Uterus (tissue), 4 donors: Measurements from ENCODE around the gene ADRA2C. TPM values are rescaled to one million over a fixed set of nuclear protein-coding genes. Genes with fewer than 3 reads are reported as not detected.

Experiments used
- DNase-seq, 2 donors: peaks; one replicate each; pipeline ENCODE4 v3.0.0-alpha.2; 2019 to 2020
- H3K27ac ChIP-seq, 2 donors: fragments of 200-600 bp; sonication (generic); 1 replicate in 1 of 2; 2 replicates in 1 of 2; pipeline ENCODE4 v1.5.1; 2016 to 2018
- H3K27me3 ChIP-seq, 2 donors: fragments of 200-600 bp; sonication (generic); one replicate each; pipeline ENCODE4 v1.5.1; 2018 to 2019; ENCODE audit warnings: control low read depth in 1 of 2
- H3K36me3 ChIP-seq, 2 donors: fragments of 200-600 bp; sonication (generic); one replicate each; pipeline ENCODE4 v1.5.1; 2019; ENCODE audit warnings: control low read depth in 1 of 2
- H3K4me1 ChIP-seq, 2 donors: fragments of 200-600 bp; sonication (generic); one replicate each; pipeline ENCODE4 v1.5.1; 2018 to 2019; ENCODE audit warnings: control low read depth in 1 of 2
- H3K4me3 ChIP-seq, 2 donors: fragments of 200-600 bp; sonication (generic); 1 replicate in 1 of 2; 2 replicates in 1 of 2; pipeline ENCODE4 v1.5.1; 2018 to 2019; ENCODE audit warnings: mild to moderate bottlenecking in 1 of 2
- H3K9me3 ChIP-seq, 2 donors: fragments of 200-600 bp; sonication (generic); one replicate each; pipeline ENCODE4 v1.5.1; 2019; ENCODE audit warnings: control low read depth in 1 of 2
- POLR2A ChIP-seq, 2 donors: fragments of 450-650 bp; IDR thresholded peaks; one replicate each; pipeline ENCODE4 v1.6.1; 2016; ENCODE audit warnings: antibody characterized with exemption in 2 of 2, mild to moderate bottlenecking in 1 of 2, moderate library complexity in 1 of 2
- intact Hi-C: fragments of 100-400 bp; cut with DNase I; formaldehyde crosslinking; loops from one replicate; pipeline ENCODE4 v1.15.1; 2023; ENCODE audit warnings: low total_unique reads
- total RNA-seq, 4 donors: library from RNA; depleted of rRNA in 3 of 4; stranded (reverse); fragments of >200 nt in 3 of 4; gene quantifications; one replicate each; pipeline versions ENCODE4 v1.1.0 to v1.2.4, GENCODE V29; 2014 to 2023
- TF ChIP-seq, protein P1 (sequence below), 4 experiments: fragments of 200-600 bp in 2 of 4; fragments of 450-650 bp in 2 of 4; sonication (generic) in 2 of 4; IDR thresholded peaks; one replicate each; pipeline ENCODE4 v1.5.1; 2016 to 2019; ENCODE audit warnings: antibody characterized with exemption in 4 of 4, mild to moderate bottlenecking in 2 of 4, moderate library complexity in 1 of 4
- donor health status: DM: yes; HTN: yes; CAD: no.

Gene ADRA2C
- total RNA-seq, 4 donors from 2014 or later, result 4.1 to 75.0 (median 24.7) TPM

DNA sequence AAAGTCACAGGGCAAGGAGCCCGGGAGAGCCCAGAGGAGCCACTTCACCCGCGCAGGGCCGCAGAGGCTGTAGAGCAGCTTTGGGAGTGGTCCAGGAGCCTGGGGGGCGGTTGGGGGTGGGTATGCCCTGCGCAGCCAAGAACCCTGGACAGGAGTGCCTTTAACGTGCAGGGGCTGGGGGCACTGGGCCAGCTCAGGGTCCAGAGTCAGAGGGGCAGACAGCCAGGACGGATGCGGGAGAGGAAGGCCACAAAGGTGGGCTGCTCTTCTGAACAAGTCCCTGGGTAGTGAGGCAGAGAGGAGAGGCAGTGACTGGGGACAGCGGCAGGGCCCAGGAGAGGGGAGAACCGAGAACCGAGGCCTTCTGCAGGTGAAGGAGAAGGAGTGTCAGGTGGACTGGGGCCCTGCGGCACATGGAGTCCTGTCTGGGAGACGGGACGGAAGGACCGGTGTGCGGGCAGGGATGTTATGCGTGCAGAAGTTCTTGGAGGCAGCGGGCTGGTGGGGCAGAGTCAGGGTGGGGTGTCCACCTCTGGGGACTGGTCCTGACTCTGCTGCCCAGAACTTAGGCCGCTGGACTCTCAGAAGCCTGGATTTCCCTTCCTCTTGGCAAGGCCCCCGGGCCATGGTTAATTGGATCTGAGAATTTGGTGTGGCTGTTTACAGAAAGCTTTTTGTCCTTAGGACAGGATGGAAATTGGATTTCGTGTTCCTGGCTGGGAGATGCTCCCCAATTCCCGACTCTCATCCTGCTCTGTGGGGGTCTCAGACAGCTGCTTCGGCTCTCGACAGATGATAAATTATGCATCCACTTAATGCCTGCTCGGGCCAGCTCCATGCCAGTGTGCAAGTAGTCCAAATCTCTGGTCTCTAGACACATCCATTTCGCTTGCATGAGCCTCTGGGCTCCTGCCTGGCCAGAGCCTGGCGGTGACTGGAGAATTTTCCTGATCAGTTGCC, 31.9 kb downstream of the ADRA2C start:
- intact Hi-C loops, result no loop called here
- DNase-seq, result no peak
- no peaks in the 10 kb centered on the region for H3K36me3 ChIP-seq

DNA sequence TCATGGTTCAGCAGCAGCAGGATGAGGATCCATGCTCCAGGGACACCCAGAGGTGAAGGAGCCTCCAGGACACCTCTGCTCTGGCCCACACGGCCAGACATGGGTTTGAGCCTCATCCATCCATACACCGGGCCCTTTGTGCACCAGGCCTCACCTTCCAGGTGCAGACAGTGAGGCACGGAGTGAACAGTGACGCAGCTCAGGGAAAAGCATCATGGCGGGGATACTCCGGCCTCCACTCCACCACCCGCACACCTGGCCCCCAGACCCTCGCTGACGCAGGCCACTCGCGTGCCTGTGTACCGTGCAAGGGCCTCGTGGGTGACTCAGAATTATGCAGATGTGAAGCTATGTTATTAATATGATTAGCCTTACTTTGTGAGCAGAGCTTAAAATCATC, 33.3 kb downstream of the ADRA2C start:
- Histone ChIP-seq H3K36me3 (no peaks in the 10 kb centered on the region), H3K27ac (no peak overlapping the region), H3K4me1 (no peaks in the 10 kb centered on the region), H3K4me3 (no peak overlapping the region), H3K27me3 (no peaks in the 10 kb centered on the region), H3K9me3 (no peaks in the 10 kb centered on the region)
- no peak for DNase-seq
- TF ChIP-seq POLR2A (IDR thresholded peaks at IDR 0.05), result no peak
- TF ChIP-seq, protein P1, sequence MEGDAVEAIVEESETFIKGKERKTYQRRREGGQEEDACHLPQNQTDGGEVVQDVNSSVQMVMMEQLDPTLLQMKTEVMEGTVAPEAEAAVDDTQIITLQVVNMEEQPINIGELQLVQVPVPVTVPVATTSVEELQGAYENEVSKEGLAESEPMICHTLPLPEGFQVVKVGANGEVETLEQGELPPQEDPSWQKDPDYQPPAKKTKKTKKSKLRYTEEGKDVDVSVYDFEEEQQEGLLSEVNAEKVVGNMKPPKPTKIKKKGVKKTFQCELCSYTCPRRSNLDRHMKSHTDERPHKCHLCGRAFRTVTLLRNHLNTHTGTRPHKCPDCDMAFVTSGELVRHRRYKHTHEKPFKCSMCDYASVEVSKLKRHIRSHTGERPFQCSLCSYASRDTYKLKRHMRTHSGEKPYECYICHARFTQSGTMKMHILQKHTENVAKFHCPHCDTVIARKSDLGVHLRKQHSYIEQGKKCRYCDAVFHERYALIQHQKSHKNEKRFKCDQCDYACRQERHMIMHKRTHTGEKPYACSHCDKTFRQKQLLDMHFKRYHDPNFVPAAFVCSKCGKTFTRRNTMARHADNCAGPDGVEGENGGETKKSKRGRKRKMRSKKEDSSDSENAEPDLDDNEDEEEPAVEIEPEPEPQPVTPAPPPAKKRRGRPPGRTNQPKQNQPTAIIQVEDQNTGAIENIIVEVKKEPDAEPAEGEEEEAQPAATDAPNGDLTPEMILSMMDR (IDR thresholded peaks at IDR 0.05), result no peak
- intact Hi-C loops, result no loop called here

More for the DNA sequence above, 31.9 kb downstream of the ADRA2C start:
- no peak overlapping the region for H3K27ac ChIP-seq
- H3K4me1 ChIP-seq, result no peaks in the 10 kb centered on the region
- TF ChIP-seq, protein P1 (IDR thresholded peaks at IDR 0.05), result no peak
- no peak for TF ChIP-seq POLR2A (IDR thresholded peaks at IDR 0.05)
- no peaks in the 10 kb centered on the region for H3K9me3 ChIP-seq
- H3K27me3 ChIP-seq, result no peaks in the 10 kb centered on the region
- H3K4me3 ChIP-seq, result no peak overlapping the region

GRCh38 chr4:3800351-3800750, 34.2 kb downstream of the ADRA2C start:
- intact Hi-C loops, result no loop called here
- no peak for TF ChIP-seq POLR2A (IDR thresholded peaks at IDR 0.05)
- TF ChIP-seq, protein P1 (IDR thresholded peaks at IDR 0.05), result no peak
- Histone ChIP-seq H3K4me1 (no peaks in the 10 kb centered on the region), H3K36me3 (no peaks in the 10 kb centered on the region), H3K27me3 (no peaks in the 10 kb centered on the region), H3K27ac (no peak overlapping the region), H3K9me3 (no peaks in the 10 kb centered on the region), H3K4me3 (no peak overlapping the region)
- DNase-seq, result no peak

- Histone ChIP-seq H3K27me3 (no peaks in the 10 kb centered on the region), H3K4me1 (no peaks in the 10 kb centered on the region), H3K36me3 (no peaks in the 10 kb centered on the region), H3K27ac (no peak overlapping the region), H3K9me3 (no peaks in the 10 kb centered on the region), H3K4me3 (no peak overlapping the region)
- no peak for DNase-seq
- intact Hi-C loops, result no loop called here
- no peak for TF ChIP-seq POLR2A (IDR thresholded peaks at IDR 0.05)
- TF ChIP-seq, protein P1 (IDR thresholded peaks at IDR 0.05), result no peak
Measured at GRCh38 chr4:3801521-3801920, 35.3 kb downstream of the ADRA2C start.

- Histone ChIP-seq H3K27me3 (no peaks in the 10 kb centered on the region), H3K36me3 (no peaks in the 10 kb centered on the region), H3K9me3 (no peaks in the 10 kb centered on the region), H3K4me1 (no peaks in the 10 kb centered on the region), H3K4me3 (no peak overlapping the region), H3K27ac (no peak overlapping the region)
- no peak for DNase-seq
- intact Hi-C loops, result no loop called here
- TF ChIP-seq, protein P1 (IDR thresholded peaks at IDR 0.05), result no peak
- TF ChIP-seq POLR2A (IDR thresholded peaks at IDR 0.05), result no peak
Measured at GRCh38 chr4:3801931-3802550, 35.9 kb downstream of the ADRA2C start.
